Measurements from ENCODE around the gene GSAP. TPM values are rescaled to one million over a fixed set of nuclear protein-coding genes. Genes with fewer than 3 reads are reported as not detected.

The GSAP gene
- total and polyA plus RNA-seq, 2 donors (not counting 3 experiments of a cell fraction or from before 2014, with no cell fraction given): 2.3 to 5.8 TPM

DNA sequence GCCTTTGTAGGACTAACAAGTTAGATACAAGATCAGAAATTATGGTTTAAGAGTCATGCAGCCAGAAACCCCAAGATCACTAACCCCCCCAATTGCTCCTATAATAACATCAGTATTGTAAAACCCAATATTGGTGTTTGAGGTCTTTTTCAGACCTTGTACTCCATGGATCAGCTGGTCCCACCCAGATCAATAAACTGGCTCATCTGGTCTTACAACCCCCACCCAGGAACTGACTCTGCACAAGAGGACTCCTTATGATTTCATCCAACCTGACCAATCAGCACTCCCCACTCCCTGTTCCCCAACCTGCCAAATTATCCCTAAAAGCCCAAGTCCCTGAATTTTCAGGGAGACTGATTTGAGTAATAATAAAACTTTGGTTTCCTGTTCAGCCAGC lies 6.4 kb upstream of the GSAP start:
- CTCF ChIA-PET: interaction anchor here (2.1 kb wide), 1 partner anchor 9 kb away, joined by 5 read pairs; no protein-coding TSS in a partner anchor
- dilution Hi-C loops (cut with MboI; ENCODE audit: extremely low pct_ligation_motif_present, low sequenced_read_pairs): no loop called here
- DNase-seq (ENCODE audit: low read depth, low spot score): no peak
- TF ChIP-seq GATA2 (IDR thresholded peaks at IDR 0.05; ENCODE audit: insufficient read depth, insufficient read length, low read depth, low read length) (no peak), EZH2 (IDR thresholded peaks at IDR 0.05; ENCODE audit: borderline replicate concordance, low read depth, low read length, severe bottlenecking) (no peak), CTCF (IDR thresholded peaks at IDR 0.05; ENCODE audit: extremely low read depth in 1 of 2, insufficient read depth in 1 of 2, low read depth in 1 of 2, low read length in 2 of 2) (no peak), JUN (IDR thresholded peaks at IDR 0.05; ENCODE audit: borderline replicate concordance, insufficient read depth, insufficient read length, low read depth) (no peak), POLR2A (IDR thresholded peaks at IDR 0.05; ENCODE audit: low read depth, low read length) (no peak), MYC (IDR thresholded peaks at IDR 0.05; ENCODE audit: low read depth, low read length) (no peak), POLR2AphosphoS5 (IDR thresholded peaks at IDR 0.05; ENCODE audit: insufficient read depth, low read depth, low read length) (no peak), FOS (IDR thresholded peaks at IDR 0.05; ENCODE audit: borderline replicate concordance, insufficient read depth, low read length) (no peak)
- TF ChIP-seq, protein P1, sequence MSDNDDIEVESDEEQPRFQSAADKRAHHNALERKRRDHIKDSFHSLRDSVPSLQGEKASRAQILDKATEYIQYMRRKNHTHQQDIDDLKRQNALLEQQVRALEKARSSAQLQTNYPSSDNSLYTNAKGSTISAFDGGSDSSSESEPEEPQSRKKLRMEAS (IDR thresholded peaks at IDR 0.05; ENCODE audit: insufficient read depth, insufficient read length): no peak
- Histone ChIP-seq H3K4me2 (ENCODE audit: insufficient read depth, low read length) (no peak overlapping the region), H3K9me3 (replicated peaks; ENCODE audit: control insufficient read depth, insufficient read depth, low read length) (no peaks in the 10 kb centered on the region), H3K27ac (ENCODE audit: insufficient read depth, low read depth, low read length) (no peak overlapping the region), H3K79me2 (ENCODE audit: control insufficient read depth, insufficient read depth, low read length) (no peaks in the 10 kb centered on the region), H3K4me1 (ENCODE audit: control insufficient read depth, extremely low read depth, insufficient read depth, low read length) (peaks cover 6% of the 10 kb centered on the region), H2AFZ (ENCODE audit: low read depth, low read length) (no peak overlapping the region), H4K20me1 (replicated peaks; ENCODE audit: control insufficient read depth, extremely low read depth, insufficient read depth, low read length) (no peaks in the 10 kb centered on the region), H3K36me3 (ENCODE audit: control insufficient read depth in 2 of 2, extremely low read depth in 1 of 2, insufficient read depth in 2 of 2, low read length in 2 of 2) (no peaks in the 10 kb centered on the region), H3K9ac (replicated peaks; ENCODE audit: extremely low read depth, insufficient read depth, low read length) (no peak overlapping the region), H3K4me3 (replicated peaks in 1 of 3; ENCODE audit: insufficient read depth in 1 of 3, low read depth in 1 of 3, low read length in 3 of 3) (no peak overlapping the region), H3K27me3 (ENCODE audit: control insufficient read depth in 2 of 2, insufficient read depth in 2 of 2, low read length in 2 of 2) (no peaks in the 10 kb centered on the region), H3K9me1 (replicated peaks; ENCODE audit: control insufficient read depth, extremely low read depth, insufficient read depth, low read length) (no peaks in the 10 kb centered on the region)
- intact Hi-C loops (cut with micrococcal nuclease): no loop called here
- BruUV-seq (replicated peaks): no TSS peak
- POLR2A ChIA-PET: no interaction called here
- FAIRE-seq: no peak

Measured in endothelial cell of umbilical vein (primary cell).